ENCODE results near the gene NOS1.
"Not testable (repeated sequence)": the region's sequence is repeated elsewhere in the genome, so short reads cannot be mapped to it uniquely, and the experiment has no call there.

NOS1 gene

DNA sequence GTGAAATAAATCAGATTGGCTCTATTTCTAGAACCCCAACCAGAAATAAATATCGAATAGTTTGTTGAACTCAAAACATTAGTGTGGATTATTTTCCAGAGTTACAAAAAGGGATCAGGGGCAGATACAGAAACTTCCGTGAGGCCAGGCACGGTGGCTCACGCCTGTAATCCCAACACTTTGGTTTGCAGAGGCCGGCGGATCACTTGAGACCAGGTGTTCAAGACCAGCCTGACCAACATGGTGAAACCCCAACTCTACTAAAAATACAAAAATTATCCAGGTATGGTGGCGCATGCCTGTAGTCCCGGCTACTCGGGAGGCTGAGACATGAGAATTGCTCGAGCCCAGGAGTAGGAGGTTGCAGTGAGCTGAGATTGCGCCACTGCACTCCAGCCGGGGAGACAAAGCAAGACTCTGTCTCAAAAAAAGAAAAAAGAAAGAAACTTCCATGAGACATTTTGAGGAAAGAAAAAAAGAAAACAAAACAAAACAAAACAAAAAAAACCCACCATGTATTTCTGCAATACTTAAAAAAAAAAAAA lies 173.2 kb downstream of the NOS1 start:
- H3K36me3 ChIP-seq (ENCODE audit: control insufficient read depth, insufficient read depth, low read length): no peaks in the 10 kb centered on the region
- no peak overlapping the region for H3K27ac ChIP-seq
- H3K4me1 ChIP-seq: no peaks in the 10 kb centered on the region
- H3K9me3 ChIP-seq (ENCODE audit: control insufficient read depth, low read length): no peaks in the 10 kb centered on the region
- H3K4me3 ChIP-seq (ENCODE audit: low read depth, low read length): no peak overlapping the region
- H2AFZ ChIP-seq: no peak overlapping the region
- no peak overlapping the region for H3K9ac ChIP-seq
- no peaks in the 10 kb centered on the region for H3K27me3 ChIP-seq (ENCODE audit: control insufficient read depth, insufficient read depth, low read length)
- no peak overlapping the region for H3K4me2 ChIP-seq (ENCODE audit: low read length)
- peaks cover 8% of the 10 kb centered on the region for H3K79me2 ChIP-seq
- TF ChIP-seq, protein P1, sequence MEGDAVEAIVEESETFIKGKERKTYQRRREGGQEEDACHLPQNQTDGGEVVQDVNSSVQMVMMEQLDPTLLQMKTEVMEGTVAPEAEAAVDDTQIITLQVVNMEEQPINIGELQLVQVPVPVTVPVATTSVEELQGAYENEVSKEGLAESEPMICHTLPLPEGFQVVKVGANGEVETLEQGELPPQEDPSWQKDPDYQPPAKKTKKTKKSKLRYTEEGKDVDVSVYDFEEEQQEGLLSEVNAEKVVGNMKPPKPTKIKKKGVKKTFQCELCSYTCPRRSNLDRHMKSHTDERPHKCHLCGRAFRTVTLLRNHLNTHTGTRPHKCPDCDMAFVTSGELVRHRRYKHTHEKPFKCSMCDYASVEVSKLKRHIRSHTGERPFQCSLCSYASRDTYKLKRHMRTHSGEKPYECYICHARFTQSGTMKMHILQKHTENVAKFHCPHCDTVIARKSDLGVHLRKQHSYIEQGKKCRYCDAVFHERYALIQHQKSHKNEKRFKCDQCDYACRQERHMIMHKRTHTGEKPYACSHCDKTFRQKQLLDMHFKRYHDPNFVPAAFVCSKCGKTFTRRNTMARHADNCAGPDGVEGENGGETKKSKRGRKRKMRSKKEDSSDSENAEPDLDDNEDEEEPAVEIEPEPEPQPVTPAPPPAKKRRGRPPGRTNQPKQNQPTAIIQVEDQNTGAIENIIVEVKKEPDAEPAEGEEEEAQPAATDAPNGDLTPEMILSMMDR (IDR thresholded peaks at IDR 0.05): no peak

DNA sequence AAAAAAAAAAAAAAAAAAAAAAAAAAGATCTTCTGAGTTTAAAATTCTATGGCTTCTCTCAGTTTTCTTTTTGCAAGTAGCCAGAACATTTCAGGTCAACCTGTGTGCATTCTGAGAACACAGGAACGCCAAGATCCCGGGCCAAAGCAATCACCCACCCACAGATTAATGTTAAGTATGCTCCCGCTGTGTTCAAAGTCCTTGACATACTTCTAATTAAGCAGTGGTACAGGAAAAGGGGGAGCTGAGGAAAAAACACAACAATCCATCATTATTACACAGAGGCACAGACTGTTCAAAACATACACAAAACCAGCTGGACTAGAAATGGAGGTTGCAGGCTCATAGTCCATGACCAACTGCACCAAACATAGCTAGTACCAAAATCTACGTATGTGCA lies 174.0 kb downstream of the NOS1 start:
- no peak overlapping the region for H2AFZ ChIP-seq
- no peak overlapping the region for H3K9ac ChIP-seq
- H3K27ac ChIP-seq: no peak overlapping the region
- no peaks in the 10 kb centered on the region for H3K4me1 ChIP-seq
- no peaks in the 10 kb centered on the region for H3K36me3 ChIP-seq (ENCODE audit: control insufficient read depth, insufficient read depth, low read length)
- no peak overlapping the region for H3K4me2 ChIP-seq (ENCODE audit: low read length)
- H3K9me3 ChIP-seq (ENCODE audit: control insufficient read depth, low read length): no peaks in the 10 kb centered on the region
- no peak overlapping the region for H3K4me3 ChIP-seq (ENCODE audit: low read depth, low read length)
- peaks cover 12% of the 10 kb centered on the region for H3K79me2 ChIP-seq
- TF ChIP-seq, protein P1 (IDR thresholded peaks at IDR 0.05): no peak
- H3K27me3 ChIP-seq (ENCODE audit: control insufficient read depth, insufficient read depth, low read length): no peaks in the 10 kb centered on the region

DNA sequence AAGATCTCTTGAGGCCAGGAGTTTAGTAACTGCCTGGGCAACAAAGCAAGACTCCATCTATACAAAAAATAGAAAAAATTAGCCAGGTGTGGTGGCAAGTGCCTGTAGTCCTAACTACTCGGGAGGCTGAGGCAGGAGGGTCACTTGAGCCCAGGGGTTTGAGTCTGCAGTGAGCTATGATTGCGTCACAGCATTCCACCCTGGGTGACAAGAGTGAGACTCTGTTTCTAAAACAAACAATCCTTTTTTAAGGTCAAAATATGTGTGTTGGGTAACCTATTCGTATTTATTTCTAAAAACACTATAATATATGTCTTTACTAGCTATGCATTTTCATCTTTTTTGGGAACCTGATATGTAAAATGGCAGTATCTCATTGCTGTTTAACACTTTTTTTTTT lies 178.6 kb downstream of the NOS1 start:
- H3K79me2 ChIP-seq: peaks cover 3% of the 10 kb centered on the region
- H2AFZ ChIP-seq: no peak overlapping the region
- TF ChIP-seq, protein P1 (IDR thresholded peaks at IDR 0.05): no peak
- H3K9ac ChIP-seq: no peak overlapping the region
- no peaks in the 10 kb centered on the region for H3K36me3 ChIP-seq (ENCODE audit: control insufficient read depth, insufficient read depth, low read length)
- no peaks in the 10 kb centered on the region for H3K9me3 ChIP-seq (ENCODE audit: control insufficient read depth, low read length)
- H3K4me1 ChIP-seq: no peaks in the 10 kb centered on the region
- H3K27ac ChIP-seq: no peak overlapping the region
- no peak overlapping the region for H3K4me3 ChIP-seq (ENCODE audit: low read depth, low read length)
- no peaks in the 10 kb centered on the region for H3K27me3 ChIP-seq (ENCODE audit: control insufficient read depth, insufficient read depth, low read length)
- H3K4me2 ChIP-seq (ENCODE audit: low read length): no peak overlapping the region

DNA sequence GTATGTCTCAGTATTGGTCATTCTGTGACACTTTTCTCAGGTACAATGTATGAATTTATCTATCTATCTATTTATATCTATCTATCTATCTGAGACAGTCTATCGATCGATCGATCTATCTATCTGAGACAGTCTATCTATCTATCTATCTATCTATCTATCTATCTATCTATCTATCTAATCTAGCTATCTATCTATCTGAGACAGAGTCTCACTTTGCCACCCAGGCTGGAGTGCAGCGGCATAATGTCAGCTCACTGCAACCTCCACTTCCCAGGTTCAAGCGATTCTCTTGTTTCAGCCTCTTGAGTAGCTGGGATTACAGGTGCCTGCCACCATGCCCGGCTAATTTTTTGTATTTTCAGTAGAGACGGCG lies 180.0 kb downstream of the NOS1 start:
- H3K4me2 ChIP-seq (ENCODE audit: low read length); H3K27ac ChIP-seq; H3K9ac ChIP-seq; H2AFZ ChIP-seq; H3K9me3 ChIP-seq (ENCODE audit: control insufficient read depth, low read length); H3K36me3 ChIP-seq (ENCODE audit: control insufficient read depth, insufficient read depth, low read length); H3K27me3 ChIP-seq (ENCODE audit: control insufficient read depth, insufficient read depth, low read length); H3K79me2 ChIP-seq; H3K4me1 ChIP-seq; H3K4me3 ChIP-seq (ENCODE audit: low read depth, low read length): not testable (repeated sequence)

DNA sequence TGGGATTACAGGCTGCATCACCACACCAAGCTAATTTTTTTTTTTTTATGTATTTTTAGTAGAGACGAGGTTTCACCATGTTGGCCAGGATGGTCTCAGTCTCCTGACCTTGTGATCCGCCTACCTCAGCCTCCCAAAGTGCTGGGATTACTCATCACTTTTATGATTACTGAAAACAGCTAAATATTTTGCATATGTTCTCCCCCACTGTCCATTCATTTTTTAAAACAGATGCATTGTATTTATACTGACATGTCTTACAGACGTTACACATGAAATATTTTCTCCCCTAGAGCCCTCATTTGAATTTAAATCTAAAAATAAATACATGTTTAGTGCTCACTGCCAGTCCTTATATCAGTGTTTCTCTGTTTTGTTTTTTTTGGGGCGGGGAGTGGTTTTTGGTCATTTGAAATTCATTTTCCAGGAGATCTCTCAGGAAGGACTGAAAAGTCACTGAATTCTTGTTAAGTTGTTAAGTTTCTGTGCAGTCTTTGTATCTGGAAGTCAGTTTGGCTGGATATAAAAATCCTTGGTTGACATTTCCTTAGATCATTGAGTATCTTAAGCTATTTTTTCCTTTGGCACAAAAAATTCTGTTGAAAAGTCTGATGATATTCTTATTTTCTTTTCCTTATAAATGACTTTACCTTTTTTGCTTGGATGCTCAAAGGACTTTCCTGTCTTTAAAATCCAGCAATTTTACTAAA lies 180.5 kb downstream of the NOS1 start:
- Histone ChIP-seq H3K27ac (no peak overlapping the region), H3K4me2 (ENCODE audit: low read length) (no peak overlapping the region), H3K36me3 (ENCODE audit: control insufficient read depth, insufficient read depth, low read length) (no peaks in the 10 kb centered on the region), H3K79me2 (peaks cover 3% of the 10 kb centered on the region), H3K4me1 (no peaks in the 10 kb centered on the region), H2AFZ (no peak overlapping the region), H3K9ac (no peak overlapping the region), H3K27me3 (ENCODE audit: control insufficient read depth, insufficient read depth, low read length) (no peaks in the 10 kb centered on the region), H3K4me3 (ENCODE audit: low read depth, low read length) (no peak overlapping the region), H3K9me3 (ENCODE audit: control insufficient read depth, low read length) (no peaks in the 10 kb centered on the region)
- TF ChIP-seq, protein P1 (IDR thresholded peaks at IDR 0.05): no peak
